Aorta (tissue), 5 donors: ENCODE data around the gene SLC6A17. TPM values are rescaled to one million over a fixed set of nuclear protein-coding genes. Genes with fewer than 3 reads are reported as not detected.

Source experiments
- ATAC-seq: fragments of 200-7000 bp; cut with Tn5 transposase; one replicate; pipeline ENCODE4 v1.9.1; 2022; ENCODE audit warnings: moderate library complexity; ENCODE audit not compliant: low FRiP score
- DNase-seq, 2 donors: peaks; one replicate each; pipeline ENCODE4 v3.0.0-alpha.2; 2020
- H3K27ac ChIP-seq, 2 donors: one replicate each; pipeline ENCODE4 v1.5.1; 2013; ENCODE audit warnings: low read length in 2 of 2, mild to moderate bottlenecking in 2 of 2, moderate library complexity in 2 of 2, control low read depth in 1 of 2, inconsistent platforms in 1 of 2, low read depth in 1 of 2
- H3K27me3 ChIP-seq, 2 donors: one replicate each; pipeline ENCODE4 v1.6.1; 2013; ENCODE audit warnings: control low read depth in 1 of 2, low read length in 1 of 2, mild to moderate bottlenecking in 1 of 2, moderate library complexity in 1 of 2; ENCODE audit not compliant: insufficient read depth in 2 of 2, control insufficient read depth in 1 of 2
- H3K36me3 ChIP-seq, 2 donors: one replicate each; pipeline ENCODE4 v1.6.1; 2013; ENCODE audit warnings: control low read depth in 1 of 2, low read length in 1 of 2, mild to moderate bottlenecking in 1 of 2; ENCODE audit not compliant: insufficient read depth in 2 of 2, control insufficient read depth in 1 of 2
- H3K4me1 ChIP-seq, 2 donors: one replicate each; pipeline ENCODE4 v1.6.1; 2013; ENCODE audit warnings: low read length in 2 of 2, control low read depth in 1 of 2, mild to moderate bottlenecking in 1 of 2, moderate library complexity in 1 of 2; ENCODE audit not compliant: insufficient read depth in 2 of 2, control insufficient read depth in 1 of 2
- H3K4me3 ChIP-seq, 2 donors: one replicate each; pipeline ENCODE4 v1.5.1; 2013; ENCODE audit warnings: low read length in 2 of 2, control low read depth in 1 of 2, mild to moderate bottlenecking in 1 of 2
- H3K9me3 ChIP-seq: one replicate; pipeline ENCODE4 v1.6.1; 2013; ENCODE audit warnings: mild to moderate bottlenecking, low read length; ENCODE audit not compliant: control insufficient read depth
- WGBS, 2 donors: extraction: QIAGEN DNeasy Blood & Tissue Kit; methylation state at CpG; one replicate each; pipeline ENCODE4 v1.1.7; 2013; 5-methylcytosine and 5-hydroxymethylcytosine counted together
- intact Hi-C, 2 donors: fragments of 100-400 bp; cut with DNase I; formaldehyde crosslinking; loops; one replicate each; pipeline versions ENCODE4 v1.14.2 to v1.15.0; 2022
- polyA plus RNA-seq, 2 donors: library from polyadenylated mRNA; stranded (reverse); fragments of 200-250 nt; gene quantifications; one replicate each; pipeline ENCODE4 v1.2.3, GENCODE V29; 2013
- total RNA-seq, 2 donors: library from RNA; stranded (reverse); fragmentation: NEBNext Ultra II Directional; extraction: Animal tissue kit (Norgen Biotek cat#: 25700); gene quantifications; one replicate each; pipeline ENCODE4 v1.2.1, GENCODE V29; 2021
- donor health status: healthy with polysubstance abuse.
- donor health status: Bipolar disorder and iron deficiency.
- donor health status: DM: no; HTN: no; CAD: no.
- donor health status: DM: no; HTN: no; CAD: no.
- donor health status: DM: yes; HTN: yes; CAD: no.

SLC6A17 gene
- total and polyA plus RNA-seq, 4 donors: 0.18 to 0.49 (median 0.21) TPM; not detected in 1

GRCh38 chr1:110230381-110231199 lies 80.3 kb downstream of the SLC6A17 start:
- ATAC-seq (no peak), DNase-seq (no peak)
- no peaks in the 10 kb centered on the region for H3K9me3 ChIP-seq
- H3K27ac ChIP-seq: no peak overlapping the region
- WGBS, 2 donors: 78 to 86% methylated on average over 11 of the region's 11 CpGs
- H3K4me1 ChIP-seq: no peaks in the 10 kb centered on the region
- H3K36me3 ChIP-seq: no peaks in the 10 kb centered on the region
- H3K4me3 ChIP-seq: no peak overlapping the region
- intact Hi-C loops: no loop called here
- no peaks in the 10 kb centered on the region for H3K27me3 ChIP-seq

DNA sequence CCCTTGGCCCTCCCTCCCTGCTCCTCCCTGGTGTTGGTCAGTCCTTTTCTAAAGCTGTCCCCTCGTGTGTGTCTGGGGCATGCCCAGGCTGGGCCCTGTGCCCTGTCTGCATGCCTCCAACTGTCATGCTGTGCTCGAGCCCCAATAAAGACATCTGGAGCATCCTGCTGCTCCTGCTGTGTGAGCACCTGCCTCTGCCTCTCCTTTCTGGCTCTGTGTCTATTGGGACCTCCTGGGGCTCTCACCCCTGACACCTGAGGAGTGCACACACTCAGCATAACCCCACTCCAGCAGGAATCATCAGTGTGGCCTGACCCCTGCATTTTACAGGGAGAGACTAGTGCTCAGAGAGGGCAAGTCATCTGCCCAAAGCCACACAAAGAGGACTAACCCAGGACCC lies 83.6 kb downstream of the SLC6A17 start:
- no peaks in the 10 kb centered on the region for H3K36me3 ChIP-seq
- H3K4me1 ChIP-seq: no peaks in the 10 kb centered on the region
- H3K27me3 ChIP-seq: no peaks in the 10 kb centered on the region
- H3K4me3 ChIP-seq: no peak overlapping the region
- H3K27ac ChIP-seq: no peak overlapping the region
- 67 to 68% methylated on average over 2 of the region's 2 CpGs for WGBS, 2 donors
- DNase-seq (no peak), ATAC-seq (no peak)
- intact Hi-C loops: no loop called here
- no peaks in the 10 kb centered on the region for H3K9me3 ChIP-seq

GRCh38 chr1:110234691-110235090 lies 84.4 kb downstream of the SLC6A17 start:
- no peak for ATAC-seq
- no peaks in the 10 kb centered on the region for H3K9me3 ChIP-seq
- H3K4me3 ChIP-seq: no peak overlapping the region
- no peaks in the 10 kb centered on the region for H3K36me3 ChIP-seq
- intact Hi-C loops: no loop called here
- no peak overlapping the region for H3K27ac ChIP-seq
- no peaks in the 10 kb centered on the region for H3K27me3 ChIP-seq
- H3K4me1 ChIP-seq: no peaks in the 10 kb centered on the region
- DNase-seq: no peak
- 74 to 77% methylated on average over 5 of the region's 5 CpGs for WGBS, 2 donors

- no peak overlapping the region for H3K4me3 ChIP-seq
- no peaks in the 10 kb centered on the region for H3K9me3 ChIP-seq
- no peak overlapping the region for H3K27ac ChIP-seq
- H3K36me3 ChIP-seq: no peaks in the 10 kb centered on the region
- no peaks in the 10 kb centered on the region for H3K4me1 ChIP-seq
- ATAC-seq (no peak), DNase-seq (no peak)
- 59 to 60% methylated on average over 13 of the region's 13 CpGs for WGBS, 2 donors
- H3K27me3 ChIP-seq: no peaks in the 10 kb centered on the region
- intact Hi-C loops: no loop called here
Observed at GRCh38 chr1:110235181-110235833, 85.0 kb downstream of the SLC6A17 start.

DNA sequence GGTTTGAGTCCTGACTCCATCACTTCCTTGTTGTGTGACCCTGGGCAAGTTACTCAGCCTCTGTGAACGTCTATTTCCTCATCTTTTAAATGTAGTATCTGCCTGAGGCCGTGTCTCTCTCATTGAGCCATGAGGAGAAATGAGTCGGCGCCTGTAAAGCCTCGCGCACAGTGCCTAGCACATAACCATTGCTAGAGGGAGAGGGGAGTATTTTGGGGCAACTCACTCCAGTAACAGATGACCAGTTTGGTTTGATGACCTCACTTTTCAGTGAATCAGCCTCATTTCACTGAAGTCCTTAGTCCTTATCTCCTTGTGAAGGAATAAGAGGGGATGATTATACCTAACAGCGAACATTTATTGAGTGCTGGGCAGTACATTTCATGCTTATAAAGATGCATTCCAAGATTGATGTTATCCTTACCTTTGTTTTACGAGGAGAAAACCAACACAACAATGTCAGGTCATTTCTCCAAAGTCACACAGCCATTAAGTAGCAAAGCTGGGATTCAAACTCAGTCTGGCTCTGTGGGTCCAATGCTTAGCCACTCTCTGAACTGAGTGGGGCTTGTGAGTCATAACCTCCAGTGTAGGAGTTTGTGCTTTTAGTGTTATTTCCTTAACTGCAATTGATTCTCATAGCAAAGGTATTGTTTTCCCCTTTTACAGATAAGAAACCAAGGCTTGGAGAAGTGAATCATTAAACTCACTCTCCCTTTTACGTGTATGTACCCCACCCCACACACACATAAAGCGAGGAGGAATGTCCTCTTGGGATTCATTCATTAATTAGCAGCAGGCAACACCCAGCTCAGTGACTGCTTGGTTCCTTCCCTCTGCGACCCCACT lies 85.8 kb downstream of the SLC6A17 start:
- WGBS, 2 donors: 83 to 85% methylated on average over 11 of the region's 11 CpGs
- no peaks in the 10 kb centered on the region for H3K27me3 ChIP-seq
- no peak overlapping the region for H3K27ac ChIP-seq
- ATAC-seq (no peak), DNase-seq (no peak)
- intact Hi-C loops: no loop called here
- H3K9me3 ChIP-seq: no peaks in the 10 kb centered on the region
- H3K4me1 ChIP-seq: no peaks in the 10 kb centered on the region
- no peak overlapping the region for H3K4me3 ChIP-seq
- no peaks in the 10 kb centered on the region for H3K36me3 ChIP-seq

DNA sequence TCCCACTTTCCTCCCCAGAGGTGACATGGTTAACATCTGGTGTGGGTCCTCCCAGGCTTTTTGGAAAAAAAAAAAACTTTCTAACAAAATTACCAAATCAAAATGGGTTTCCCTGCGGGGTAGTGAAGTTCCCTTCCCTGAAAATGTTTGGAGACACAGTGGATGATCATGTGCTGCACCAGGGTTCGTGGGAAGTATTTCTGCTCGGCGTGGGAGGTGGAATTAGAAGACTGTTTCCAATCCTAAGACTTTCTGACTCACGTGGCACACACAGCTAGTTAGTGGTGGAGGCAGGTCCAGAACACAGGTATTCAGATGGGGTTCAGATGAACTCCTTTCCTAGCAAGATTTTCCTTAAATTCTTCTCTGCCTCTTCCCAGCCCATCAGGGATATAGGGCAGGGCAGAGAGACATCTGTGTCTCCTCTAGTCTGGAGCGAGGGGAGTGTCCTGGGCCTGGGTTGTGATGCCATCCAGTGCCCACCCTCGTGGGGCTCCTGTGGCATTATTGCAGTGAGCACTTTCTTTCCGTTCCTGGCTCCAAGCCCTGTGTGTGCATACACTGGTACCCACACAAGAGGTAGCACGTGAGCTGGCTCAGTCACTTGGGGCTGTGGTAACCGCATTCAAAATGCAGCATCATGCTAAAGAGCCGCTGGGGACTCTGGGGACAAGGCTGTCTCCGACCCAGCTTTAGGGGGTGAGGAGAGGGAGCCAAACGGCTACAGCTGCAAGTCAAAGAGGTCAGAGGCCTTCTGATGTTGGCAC lies 87.3 kb downstream of the SLC6A17 start:
- no peaks in the 10 kb centered on the region for H3K4me1 ChIP-seq
- no peaks in the 10 kb centered on the region for H3K9me3 ChIP-seq
- no peaks in the 10 kb centered on the region for H3K36me3 ChIP-seq
- WGBS, 2 donors: 85% methylated on average over 13 of the region's 13 CpGs
- no peaks in the 10 kb centered on the region for H3K27me3 ChIP-seq
- DNase-seq: peak in 1 of 2 donors; percentile 53
- no peak overlapping the region for H3K27ac ChIP-seq
- intact Hi-C loops: no loop called here
- ATAC-seq: no peak
- no peak overlapping the region for H3K4me3 ChIP-seq

GRCh38 chr1:110239441-110240430 lies 89.4 kb downstream of the SLC6A17 start:
- WGBS, 2 donors: 62 to 77% methylated on average over 11 of the region's 11 CpGs
- H3K36me3 ChIP-seq: no peaks in the 10 kb centered on the region
- no peak overlapping the region for H3K27ac ChIP-seq
- no peaks in the 10 kb centered on the region for H3K9me3 ChIP-seq
- H3K4me3 ChIP-seq: no peak overlapping the region
- DNase-seq (peak in 1 of 2 donors; percentile 63), ATAC-seq (no peak)
- no peaks in the 10 kb centered on the region for H3K4me1 ChIP-seq
- H3K27me3 ChIP-seq: no peaks in the 10 kb centered on the region
- intact Hi-C loops: no loop called here
